IMR-90 (cell line): ENCODE data around the gene NTSR2.

ENCODE experiments used
- BHLHE40 ChIP-seq: fragments of 150-350 bp; IDR thresholded peaks from 2 replicates; pipeline ENCODE4 v1.6.1; 2016; ENCODE audit warnings: mild to moderate bottlenecking, low read depth, low read length
- CEBPB ChIP-seq: IDR thresholded peaks from 2 replicates; pipeline ENCODE4 v1.6.1; 2012; ENCODE audit warnings: low read depth, low read length, improper control_type of control experiment
- FOS ChIP-seq: fragments of 150-350 bp; IDR thresholded peaks from 2 replicates; pipeline ENCODE4 v1.6.1; 2016; ENCODE audit warnings: low read depth, low read length
- MAFK ChIP-seq: IDR thresholded peaks from 2 replicates; pipeline ENCODE4 v1.6.1; 2012; ENCODE audit warnings: low read depth, low read length, improper control_type of control experiment
- MXI1 ChIP-seq: IDR thresholded peaks from 2 replicates; pipeline ENCODE4 v1.6.1; 2012; ENCODE audit warnings: low read depth, mild to moderate bottlenecking, low read length, moderate library complexity, borderline replicate concordance
- NFE2L2 ChIP-seq: fragments of 150-350 bp; IDR thresholded peaks from 2 replicates; pipeline ENCODE4 v1.6.1; 2016; ENCODE audit warnings: low read depth, mild to moderate bottlenecking, low read length
- POLR2A ChIP-seq: IDR thresholded peaks from 2 replicates; pipeline ENCODE4 v1.6.1; 2012; ENCODE audit warnings: mild to moderate bottlenecking, low read depth, low read length
- RAD21 ChIP-seq: IDR thresholded peaks from 2 replicates; pipeline ENCODE4 v1.6.1; 2012; ENCODE audit warnings: low read length, improper control_type of control experiment
- RCOR1 ChIP-seq: IDR thresholded peaks from 2 replicates; pipeline ENCODE4 v1.6.1; 2012; ENCODE audit warnings: mild to moderate bottlenecking, low read length, improper control_type of control experiment; ENCODE audit not compliant: insufficient replicate concordance
- RFX5 ChIP-seq: IDR thresholded peaks from 2 replicates; pipeline ENCODE4 v1.8.0; 2012; ENCODE audit warnings: low read depth, mild to moderate bottlenecking, low read length, moderate library complexity
- SMC3 ChIP-seq: fragments of 150-350 bp; IDR thresholded peaks from 2 replicates; pipeline ENCODE4 v1.6.1; 2016; ENCODE audit warnings: low read depth, mild to moderate bottlenecking, antibody characterized with exemption, low read length, moderate library complexity
- TF ChIP-seq, protein P1 (sequence below): conservative IDR thresholded peaks from 2 replicates; pipeline ENCODE4 v1.5.1; 2012; ENCODE audit warnings: mild to moderate bottlenecking, low read depth, low read length, improper control_type of control experiment
- TF ChIP-seq, protein P2 (sequence below): fragments of 150-350 bp; IDR thresholded peaks from 2 replicates; pipeline ENCODE4 v1.6.1; 2016; ENCODE audit warnings: low read depth, mild to moderate bottlenecking, low read length, moderate library complexity, borderline replicate concordance

DNA sequence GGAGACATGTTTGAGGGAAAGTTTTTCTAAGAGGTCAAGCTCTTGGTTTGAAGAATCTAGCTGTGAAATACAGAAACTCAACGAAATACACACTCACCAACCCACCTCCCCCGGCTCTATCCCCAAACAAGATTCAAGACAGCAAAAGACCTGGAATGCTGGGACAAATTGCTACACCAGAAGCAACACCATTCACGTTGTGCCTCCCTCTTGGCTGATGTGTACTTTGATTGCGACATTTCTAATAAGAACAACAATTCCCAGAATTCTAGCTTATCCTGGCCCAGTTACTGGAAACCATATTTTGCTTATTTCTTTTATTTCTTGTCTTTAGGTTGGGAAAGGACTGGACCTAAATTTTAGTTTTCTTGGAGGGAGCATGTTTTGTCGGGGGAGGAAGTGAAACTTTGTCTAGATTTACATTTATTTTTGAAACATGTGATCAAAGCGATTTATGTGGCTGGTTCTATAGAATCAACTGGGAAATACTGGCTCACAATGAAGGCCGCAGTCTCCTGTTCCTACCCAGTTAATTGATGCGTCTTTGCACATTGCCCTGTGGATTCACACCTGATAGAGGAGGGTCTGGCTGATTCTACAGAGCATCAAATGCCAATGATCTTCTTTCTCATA is 46.8 kb upstream of the NTSR2 start:
- TF ChIP-seq, protein P1, sequence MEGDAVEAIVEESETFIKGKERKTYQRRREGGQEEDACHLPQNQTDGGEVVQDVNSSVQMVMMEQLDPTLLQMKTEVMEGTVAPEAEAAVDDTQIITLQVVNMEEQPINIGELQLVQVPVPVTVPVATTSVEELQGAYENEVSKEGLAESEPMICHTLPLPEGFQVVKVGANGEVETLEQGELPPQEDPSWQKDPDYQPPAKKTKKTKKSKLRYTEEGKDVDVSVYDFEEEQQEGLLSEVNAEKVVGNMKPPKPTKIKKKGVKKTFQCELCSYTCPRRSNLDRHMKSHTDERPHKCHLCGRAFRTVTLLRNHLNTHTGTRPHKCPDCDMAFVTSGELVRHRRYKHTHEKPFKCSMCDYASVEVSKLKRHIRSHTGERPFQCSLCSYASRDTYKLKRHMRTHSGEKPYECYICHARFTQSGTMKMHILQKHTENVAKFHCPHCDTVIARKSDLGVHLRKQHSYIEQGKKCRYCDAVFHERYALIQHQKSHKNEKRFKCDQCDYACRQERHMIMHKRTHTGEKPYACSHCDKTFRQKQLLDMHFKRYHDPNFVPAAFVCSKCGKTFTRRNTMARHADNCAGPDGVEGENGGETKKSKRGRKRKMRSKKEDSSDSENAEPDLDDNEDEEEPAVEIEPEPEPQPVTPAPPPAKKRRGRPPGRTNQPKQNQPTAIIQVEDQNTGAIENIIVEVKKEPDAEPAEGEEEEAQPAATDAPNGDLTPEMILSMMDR, result no peak
- TF ChIP-seq POLR2A, result no peak
- TF ChIP-seq FOS, result no peak
- no peak for TF ChIP-seq RFX5
- TF ChIP-seq, protein P2, sequence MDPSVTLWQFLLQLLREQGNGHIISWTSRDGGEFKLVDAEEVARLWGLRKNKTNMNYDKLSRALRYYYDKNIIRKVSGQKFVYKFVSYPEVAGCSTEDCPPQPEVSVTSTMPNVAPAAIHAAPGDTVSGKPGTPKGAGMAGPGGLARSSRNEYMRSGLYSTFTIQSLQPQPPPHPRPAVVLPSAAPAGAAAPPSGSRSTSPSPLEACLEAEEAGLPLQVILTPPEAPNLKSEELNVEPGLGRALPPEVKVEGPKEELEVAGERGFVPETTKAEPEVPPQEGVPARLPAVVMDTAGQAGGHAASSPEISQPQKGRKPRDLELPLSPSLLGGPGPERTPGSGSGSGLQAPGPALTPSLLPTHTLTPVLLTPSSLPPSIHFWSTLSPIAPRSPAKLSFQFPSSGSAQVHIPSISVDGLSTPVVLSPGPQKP, result no peak
- no peak for TF ChIP-seq SMC3
- no peak for TF ChIP-seq RCOR1
- no peak for TF ChIP-seq MAFK
- no peak for TF ChIP-seq MXI1
- TF ChIP-seq RAD21, result no peak
- no peak for TF ChIP-seq BHLHE40
- TF ChIP-seq CEBPB, result peak; percentile 96
- no peak for TF ChIP-seq NFE2L2
